Activated effector memory CD4-positive, alpha-beta T cell treated with anti-CD3 and anti-CD28 coated beads, Interleukin-2, amount 50 U/mL, for 16 hours (primary cell): ENCODE results near the gene CARD18.
A peak's percentile ranks its signal among the peaks of the same experiment; 100 is the strongest.
"Not testable (repeated sequence)": the region's sequence is repeated elsewhere in the genome, so short reads cannot be mapped to it uniquely, and the experiment has no call there.

Experiments used
- DNase-seq: peaks from one replicate; pipeline ENCODE4 v3.0.0-alpha.2; 2020

CARD18 gene

DNA sequence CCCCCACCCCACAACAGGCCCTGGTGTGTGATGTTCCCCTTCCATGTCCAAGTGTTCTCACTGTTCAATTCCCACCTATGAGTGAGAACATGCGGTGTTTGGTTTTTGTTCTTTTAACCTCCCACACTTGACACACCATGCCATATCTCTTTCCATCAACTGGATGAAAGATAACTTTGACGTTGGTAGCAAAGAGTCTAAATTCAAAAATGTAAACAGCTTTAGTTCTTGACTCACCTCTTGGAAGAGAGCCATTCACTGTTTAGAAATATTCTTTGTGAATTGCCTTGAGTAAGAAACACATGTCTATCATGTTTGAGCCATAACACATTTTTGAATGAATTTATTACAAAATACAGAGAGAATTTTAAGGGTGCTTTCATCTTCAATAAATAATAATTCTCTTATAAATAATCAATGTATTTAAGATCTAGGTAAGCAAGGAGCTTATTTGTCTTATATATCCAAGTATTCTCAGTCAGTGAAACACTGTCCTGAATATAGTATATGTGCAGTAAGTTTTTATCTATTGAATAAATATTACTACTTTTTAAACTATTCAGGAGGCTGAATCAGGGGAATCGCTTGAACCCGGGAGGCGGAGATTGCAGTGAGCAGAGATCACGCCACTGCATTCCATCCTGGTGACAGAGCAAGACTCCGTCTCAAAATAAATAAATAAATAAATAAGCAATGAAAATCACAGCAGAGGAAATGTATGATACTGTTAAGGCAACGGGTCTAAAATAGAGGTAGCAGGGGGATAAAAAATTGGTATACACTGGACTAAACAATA lies 6.7 kb downstream of the CARD18 start:
- DNase-seq, result no peak

- DNase-seq, result no peak
These were observed 9.3 kb downstream of the CARD18 start for GRCh38 chr11:105130189-105130813.

DNA sequence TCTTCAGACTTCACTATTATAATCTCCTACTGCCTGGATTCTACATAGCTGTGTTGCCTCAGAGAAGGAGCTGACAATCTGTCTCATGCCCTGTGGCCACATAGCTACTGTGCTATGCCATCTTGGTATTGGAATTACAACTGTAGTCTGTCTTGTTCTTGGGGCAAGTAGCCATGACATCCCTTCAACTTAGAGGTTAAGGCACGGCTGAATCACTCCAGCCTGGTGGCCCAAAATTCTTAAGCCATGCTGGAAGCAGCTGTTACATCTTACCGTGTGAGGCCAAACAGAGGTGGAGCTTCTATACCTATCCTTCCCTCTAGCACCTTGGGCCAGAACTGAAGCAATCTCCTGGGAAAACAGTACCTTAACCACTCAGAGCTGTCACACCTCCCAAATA lies 14.8 kb downstream of the CARD18 start:
- DNase-seq, result no peak

DNA sequence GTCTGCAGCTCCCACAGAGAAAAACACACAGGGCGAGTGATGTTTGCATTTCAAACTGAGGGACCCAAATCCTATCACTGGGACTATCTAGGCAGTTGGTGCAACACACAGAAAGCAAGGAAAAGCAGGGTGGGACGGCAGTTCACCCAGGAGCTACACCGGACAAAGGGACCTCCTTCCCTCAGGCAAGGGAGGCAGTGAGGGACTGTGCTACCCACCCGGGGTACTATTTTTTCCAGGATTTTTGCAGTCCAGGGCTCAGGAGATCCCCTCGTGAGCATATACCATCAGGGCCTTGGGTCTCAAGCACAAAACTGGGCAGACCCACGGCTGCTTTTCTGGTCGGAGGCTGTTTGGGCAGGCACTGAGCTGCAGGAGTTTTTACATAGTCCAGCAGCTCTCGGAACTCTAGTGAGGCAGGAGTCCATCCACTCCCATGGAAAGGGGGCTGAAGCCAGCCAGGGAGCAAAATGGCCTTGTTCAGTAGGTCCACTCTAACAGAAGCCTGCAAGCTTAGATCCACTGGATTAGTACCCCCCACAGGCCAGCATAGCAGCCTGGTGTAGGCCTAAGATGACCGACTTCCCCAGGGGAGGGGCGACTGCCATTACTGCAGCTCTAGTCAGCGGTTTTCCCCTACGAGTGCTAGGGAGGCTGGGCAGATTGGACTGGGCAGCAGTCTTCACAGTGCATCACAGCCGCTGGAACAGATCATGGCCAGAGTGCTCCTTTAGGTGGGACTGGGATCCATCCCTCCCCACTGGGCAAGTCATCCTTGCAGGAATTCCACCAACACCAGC lies 28.2 kb downstream of the CARD18 start:
- DNase-seq, result no peak

DNA sequence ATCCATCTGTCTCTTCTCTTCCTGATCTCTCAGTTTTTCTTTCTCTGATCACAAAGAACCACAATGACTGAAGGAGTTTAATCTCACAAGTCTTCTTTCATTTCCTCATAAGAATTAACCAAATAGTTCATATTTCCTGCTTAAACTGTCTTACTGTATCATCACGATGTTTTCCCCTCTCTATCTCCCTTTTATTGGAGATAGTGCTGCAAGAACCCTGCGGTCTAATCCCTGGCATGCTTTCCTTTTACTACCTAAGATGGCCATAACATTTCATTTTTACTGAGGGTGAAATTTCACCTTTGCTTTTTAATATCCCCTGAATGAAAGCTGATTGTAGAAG lies 28.9 kb downstream of the CARD18 start:
- no peak for DNase-seq

GRCh38 chr11:105109855-105110687 lies 29.5 kb downstream of the CARD18 start:
- no peak for DNase-seq

GRCh38 chr11:105109321-105109720 lies 30.2 kb downstream of the CARD18 start:
- no peak for DNase-seq

DNA sequence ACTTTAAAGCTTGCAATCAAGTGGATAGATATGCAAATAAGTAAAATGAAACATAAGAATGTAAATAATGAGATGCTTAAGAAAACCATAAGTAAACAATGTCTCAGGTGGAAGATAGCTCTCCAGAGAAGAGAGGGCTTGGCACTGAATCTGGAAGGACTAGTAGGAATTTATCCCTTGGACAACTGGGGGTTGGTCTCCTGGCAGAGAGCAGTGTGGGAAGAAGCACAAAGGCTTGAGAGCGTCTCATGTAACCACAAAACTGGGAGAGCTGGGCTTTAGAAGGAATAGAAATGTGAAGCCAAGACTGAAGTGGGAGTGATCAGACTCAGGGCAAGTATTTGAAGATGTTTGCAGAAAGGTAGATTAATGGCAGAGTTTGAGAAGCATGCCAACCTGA lies 31.3 kb downstream of the CARD18 start:
- no peak for DNase-seq

DNA sequence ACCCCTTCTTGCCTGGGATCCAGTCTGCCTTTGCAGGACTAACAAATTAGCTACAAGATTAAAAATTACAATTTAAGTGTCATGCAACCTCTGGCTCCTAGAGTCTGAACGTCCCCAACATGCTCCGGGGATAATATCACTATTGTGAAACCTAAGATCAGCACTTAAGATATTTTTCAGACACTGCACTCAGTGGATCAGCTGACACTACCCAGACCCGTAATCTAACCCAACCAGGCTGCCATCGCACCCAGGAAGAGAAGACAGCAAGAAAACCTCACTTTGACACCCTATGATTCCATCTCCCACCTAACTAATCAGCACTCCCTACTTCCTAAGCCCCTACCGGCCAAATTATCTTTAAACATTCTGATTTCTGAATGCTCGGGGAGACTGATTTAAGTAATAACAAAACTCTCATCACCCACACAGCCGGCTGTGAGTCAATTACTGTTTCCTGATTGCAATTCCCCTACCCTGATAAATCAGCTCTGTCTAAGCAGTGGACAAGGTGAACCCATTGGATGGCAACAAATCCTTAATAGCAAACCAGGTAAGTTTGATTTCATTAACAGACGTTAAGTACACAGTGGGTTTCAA lies 32.2 kb downstream of the CARD18 start:
- DNase-seq, result peak; percentile 63

GRCh38 chr11:105106140-105106539 lies 33.4 kb downstream of the CARD18 start:
- no peak for DNase-seq

GRCh38 chr11:105104292-105104691 lies 35.3 kb downstream of the CARD18 start:
- DNase-seq, result no peak

DNA sequence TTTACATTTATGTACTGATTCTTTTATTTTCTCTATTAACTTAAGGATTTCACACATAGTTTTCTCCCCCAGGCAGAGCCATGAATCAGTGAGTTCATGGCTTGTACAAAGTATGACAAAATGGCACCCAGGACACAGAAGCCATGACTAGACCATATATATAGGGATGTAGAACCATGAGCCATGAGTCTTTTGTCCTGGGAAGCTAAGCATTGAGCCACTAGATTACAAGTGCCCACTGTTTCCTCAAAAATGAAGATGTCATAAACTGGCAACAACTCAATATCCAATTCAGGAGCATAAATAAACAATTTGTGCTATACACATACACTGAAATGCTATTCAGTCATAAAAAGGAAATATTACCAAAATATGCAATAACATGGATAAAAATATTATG lies 36.2 kb downstream of the CARD18 start:
- DNase-seq, result no peak

DNA sequence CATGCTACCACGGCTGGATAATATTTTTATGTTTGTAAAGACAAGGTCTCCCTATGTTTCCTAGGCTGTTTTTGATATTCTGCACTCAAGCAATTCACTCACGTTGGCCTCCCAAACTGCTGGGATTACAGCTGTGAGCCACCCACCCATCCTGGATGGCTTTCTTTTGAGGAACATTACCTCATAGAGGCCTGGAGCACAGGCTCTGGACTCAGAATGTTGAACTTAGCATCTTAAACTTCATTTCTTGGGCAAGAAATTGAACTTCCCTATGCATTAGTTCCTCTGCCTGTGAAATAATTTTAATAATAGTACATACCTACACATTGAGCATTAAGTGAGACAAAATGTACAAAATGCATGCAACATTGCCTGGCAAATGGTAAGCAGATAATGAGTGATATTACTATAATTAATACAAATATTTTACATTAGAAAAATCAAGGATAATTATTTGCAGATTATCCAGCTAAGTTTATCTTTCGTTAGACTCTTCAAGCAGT lies 37.4 kb downstream of the CARD18 start:
- not testable (repeated sequence) for DNase-seq

- peak; percentile 61 for DNase-seq
These were observed 38.5 kb downstream of the CARD18 start for GRCh38 chr11:105100981-105101630.

DNA sequence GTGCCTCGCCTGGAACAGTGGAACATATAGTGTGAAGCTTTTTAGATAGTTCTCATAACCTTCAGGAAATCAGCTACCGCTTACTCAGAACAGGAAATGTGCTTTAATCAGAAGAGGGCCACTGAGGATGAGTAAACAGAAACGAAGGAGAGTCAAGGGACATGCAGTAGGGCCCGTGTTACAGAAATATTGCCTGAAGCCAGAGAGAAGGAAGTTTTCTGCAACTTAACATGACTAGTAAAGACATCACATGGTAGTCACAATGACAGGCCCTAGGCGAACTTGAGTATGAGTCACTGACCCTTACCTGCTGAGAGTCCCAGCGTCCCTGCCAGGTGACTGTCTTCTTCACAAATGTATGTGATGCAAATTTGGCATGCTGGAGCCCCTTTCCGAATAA lies 39.4 kb downstream of the CARD18 start:
- DNase-seq, result peak; percentile 67

GRCh38 chr11:105099594-105099993 lies 40.0 kb downstream of the CARD18 start:
- DNase-seq, result not testable (repeated sequence)

GRCh38 chr11:105092256-105093239 lies 47.0 kb downstream of the CARD18 start:
- DNase-seq, result no peak
